Measurements from ENCODE around the gene DPM1.

Gene DPM1

DNA sequence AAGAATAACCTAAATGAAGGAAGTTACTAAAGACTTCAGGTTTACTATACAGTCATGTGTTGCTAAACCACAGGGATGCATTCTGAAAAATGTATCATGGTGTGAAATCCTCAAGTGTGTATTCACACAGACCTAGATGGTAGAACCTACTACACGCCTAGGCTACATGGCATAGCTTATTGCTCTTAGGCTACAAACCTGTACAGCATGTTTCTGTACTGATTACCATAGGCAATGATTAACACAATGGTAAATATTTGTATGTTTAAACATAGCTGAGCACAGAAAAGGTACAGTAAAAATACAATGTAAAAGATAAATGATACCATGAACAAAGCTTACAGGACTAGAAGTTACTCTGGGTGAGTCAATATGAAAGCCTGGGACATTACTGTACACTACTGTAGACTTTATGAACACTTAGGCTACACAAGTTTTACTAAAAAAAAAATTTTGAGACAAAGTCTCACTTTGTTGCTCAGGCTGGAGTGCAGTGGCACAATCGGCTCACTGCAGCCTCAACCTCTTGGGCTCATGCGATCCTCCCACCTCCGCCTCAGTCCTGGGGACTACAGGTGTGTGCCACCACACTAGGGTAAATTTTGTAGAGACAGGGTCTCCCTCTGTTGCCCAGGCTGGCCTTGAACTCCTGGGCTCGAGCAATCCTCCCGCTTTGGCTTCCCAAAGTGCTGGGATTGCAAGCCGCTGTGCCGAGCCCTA lies 63.1 kb downstream of the DPM1 start:
- DNase-seq (ENCODE audit: low spot score): no peak

DNA sequence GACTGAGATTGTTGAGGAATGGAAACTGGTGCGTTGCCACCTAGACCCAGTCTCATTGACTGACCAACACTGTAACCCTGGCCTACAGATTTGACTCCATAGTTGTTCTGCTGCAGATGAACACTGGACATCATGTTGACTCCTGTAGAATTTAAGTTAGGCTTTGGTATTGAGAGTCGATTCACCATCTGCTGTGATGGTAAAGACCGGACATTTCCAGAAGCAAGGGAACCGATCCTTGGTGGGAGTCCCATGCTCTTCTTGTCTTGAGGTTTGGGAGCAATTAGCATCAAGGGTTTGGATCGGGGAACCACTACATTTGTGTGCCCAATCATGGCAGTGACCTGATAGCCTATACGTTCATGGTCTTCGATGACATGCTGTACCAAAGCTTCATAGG lies 64.7 kb downstream of the DPM1 start:
- no peak for DNase-seq (ENCODE audit: low spot score)

DNA sequence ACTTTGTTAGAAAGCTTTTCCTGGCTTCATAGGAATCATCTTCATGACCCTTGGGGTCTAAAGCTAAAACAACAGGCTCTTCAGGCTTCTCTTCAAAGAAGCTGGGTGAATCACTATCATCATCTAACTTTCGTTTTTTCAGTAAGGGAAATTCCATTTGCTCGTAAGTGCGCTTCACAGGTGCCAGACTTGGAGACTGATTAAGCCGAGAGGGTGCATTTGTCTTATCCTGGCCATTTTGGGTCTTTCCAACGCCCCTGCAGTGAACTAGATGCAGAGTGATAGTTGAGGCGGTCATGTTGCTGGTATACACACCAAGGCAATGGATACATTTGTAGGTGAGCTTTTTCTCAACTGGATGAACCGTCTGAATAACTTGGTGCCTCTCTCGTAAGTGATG lies 65.9 kb downstream of the DPM1 start:
- no peak for DNase-seq (ENCODE audit: low spot score)

DNA sequence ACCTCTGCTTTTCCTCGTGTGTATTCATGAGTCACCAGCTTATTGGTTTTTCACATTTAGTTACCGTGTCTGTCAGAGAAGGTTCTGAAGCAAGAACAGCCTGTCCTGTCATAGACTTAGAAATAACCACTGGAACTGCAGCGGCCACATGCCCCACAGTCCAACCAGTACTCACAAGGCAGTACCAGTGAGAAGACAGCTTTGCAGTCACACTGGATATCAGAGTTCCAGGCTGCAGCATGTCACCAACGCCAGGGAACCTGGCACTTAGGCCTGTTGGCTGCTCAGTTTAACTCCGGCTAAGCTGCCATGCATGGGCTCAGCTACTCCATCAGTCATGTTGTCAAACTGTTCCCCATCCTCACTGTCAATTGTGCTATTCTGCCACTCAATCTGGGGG lies 67.2 kb downstream of the DPM1 start:
- no peak for DNase-seq (ENCODE audit: low spot score)

DNA sequence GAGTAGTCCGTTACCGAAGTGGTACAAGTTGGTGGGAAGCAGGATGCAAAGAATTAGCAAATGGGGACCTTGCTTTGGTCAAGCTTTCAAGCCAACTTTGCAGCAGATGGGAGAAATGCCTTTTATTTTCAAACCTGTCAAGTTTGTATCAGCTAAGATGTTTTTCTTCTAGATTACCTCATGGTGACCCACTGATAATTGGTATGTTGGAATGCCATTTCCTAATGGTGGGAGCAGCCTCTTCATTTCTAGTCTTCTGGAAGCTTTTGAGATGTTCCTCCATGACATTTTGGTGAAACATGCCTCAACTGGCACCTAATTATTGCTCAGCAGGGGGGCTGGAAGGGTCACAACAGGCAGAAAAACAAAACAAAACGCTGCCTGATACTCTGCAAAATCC lies 70.8 kb downstream of the DPM1 start:
- DNase-seq (ENCODE audit: low spot score): no peak

DNA sequence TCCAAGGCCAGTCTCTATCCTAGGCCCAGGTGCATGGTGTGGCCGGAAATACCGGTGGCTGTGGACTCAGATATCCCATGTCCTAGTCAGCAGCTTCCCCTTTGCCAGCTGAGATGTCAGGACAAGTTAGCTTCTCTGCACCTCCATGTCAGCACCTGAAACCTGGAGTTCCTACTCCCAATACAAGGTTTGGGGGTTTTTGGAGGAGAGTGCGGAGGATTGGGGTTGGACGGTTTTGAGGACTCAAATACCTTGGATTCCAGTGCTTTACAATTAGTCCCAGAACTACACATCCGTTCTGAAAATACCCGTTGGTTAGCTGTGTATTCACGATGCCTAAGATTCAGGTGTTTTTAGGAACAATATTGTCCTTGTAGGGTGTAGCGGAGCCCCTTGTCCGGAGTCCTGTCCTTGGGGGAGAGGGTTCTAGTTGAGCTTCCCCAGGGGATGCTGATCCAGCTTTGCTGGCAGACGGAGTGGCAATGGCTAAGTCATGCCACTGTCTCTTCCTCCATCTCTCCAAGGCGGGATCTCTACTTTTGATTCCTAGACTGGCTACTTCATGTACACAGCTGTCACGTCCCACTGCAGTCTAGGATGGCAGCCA lies 72.0 kb downstream of the DPM1 start:
- DNase-seq (ENCODE audit: low spot score): no peak

DNA sequence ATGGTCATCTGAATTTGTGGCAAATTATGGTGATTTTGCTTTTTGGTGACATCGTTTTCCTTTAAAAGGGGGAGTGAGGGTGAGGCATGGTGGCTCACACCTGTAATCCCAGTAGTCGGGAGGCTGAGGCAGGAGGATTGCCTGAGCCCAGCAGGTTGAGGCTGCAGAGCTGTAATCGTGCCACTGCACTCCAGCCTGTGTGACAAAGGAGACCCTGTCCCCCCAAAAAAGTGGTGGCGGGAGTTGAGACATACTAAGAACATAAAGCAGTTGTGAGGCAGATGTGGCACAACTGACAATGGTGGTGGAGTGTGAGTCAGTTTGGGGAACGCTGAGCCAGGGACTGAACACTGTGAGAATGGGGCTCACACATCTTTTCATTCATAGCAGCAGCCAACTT lies 72.6 kb downstream of the DPM1 start:
- no peak for DNase-seq (ENCODE audit: low spot score)

DNA sequence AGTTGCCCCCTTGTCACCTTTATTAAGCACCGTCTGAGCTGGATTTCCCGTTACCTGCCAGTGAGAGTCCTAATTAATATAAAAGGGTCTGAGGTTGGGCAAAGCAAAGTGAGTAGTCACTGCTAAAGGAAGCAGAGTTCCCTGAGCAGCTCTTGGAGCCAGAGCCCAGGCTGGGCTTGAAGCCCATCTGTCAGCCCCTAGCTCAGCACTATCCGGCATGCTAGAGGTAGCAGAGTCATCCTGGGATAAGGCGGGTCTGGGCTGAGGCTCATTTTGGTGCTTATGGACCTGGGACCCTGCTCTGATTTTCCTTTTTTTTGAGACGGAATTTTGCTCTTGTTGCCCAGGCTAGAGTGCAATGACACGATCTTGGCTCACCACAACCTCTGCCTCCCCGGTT lies 73.3 kb downstream of the DPM1 start:
- no peak for DNase-seq (ENCODE audit: low spot score)
